Endodermal cell (in vitro differentiated cells): Measurements from ENCODE around the gene MAF. TPM values are rescaled to one million over a fixed set of nuclear protein-coding genes. Genes with fewer than 3 reads are reported as not detected.

ENCODE experiments used
- DNase-seq: peaks from one replicate; pipeline ENCODE4 v3.0.0-alpha.2; 2017
- H3K27ac ChIP-seq: 2 replicates; pipeline ENCODE4 v1.5.1; 2013; ENCODE audit warnings: mild to moderate bottlenecking, low read depth, low read length, moderate library complexity
- H3K27me3 ChIP-seq: 2 replicates; pipeline ENCODE4 v1.6.1; 2013; ENCODE audit warnings: mild to moderate bottlenecking, low read length, moderate library complexity; ENCODE audit not compliant: insufficient read depth, control insufficient read depth, poor library complexity, severe bottlenecking
- H3K36me3 ChIP-seq: 2 replicates; pipeline ENCODE4 v1.7.0; 2013; ENCODE audit warnings: mild to moderate bottlenecking, low read length, moderate library complexity; ENCODE audit not compliant: control insufficient read depth, insufficient read depth
- H3K4me1 ChIP-seq: one replicate; pipeline ENCODE4 v1.7.0; 2013; ENCODE audit warnings: low read length; ENCODE audit not compliant: control insufficient read depth, insufficient read depth
- H3K4me3 ChIP-seq: 2 replicates; pipeline ENCODE4 v1.5.1; 2013; ENCODE audit warnings: mild to moderate bottlenecking, low read length, moderate library complexity
- H3K9ac ChIP-seq: 2 replicates; pipeline ENCODE4 v1.6.1; 2013; ENCODE audit warnings: mild to moderate bottlenecking, low read length, moderate library complexity; ENCODE audit not compliant: poor library complexity, severe bottlenecking; ENCODE audit errors: extremely low read depth
- H3K9me3 ChIP-seq: 2 replicates; pipeline ENCODE4 v1.6.1; 2013; ENCODE audit warnings: mild to moderate bottlenecking, low read length, moderate library complexity; ENCODE audit not compliant: control insufficient read depth
- H3K27ac Mint-ChIP-seq: 2 replicates; pipeline ENCODE4 v1.8.0; 2020; ENCODE audit warnings: mixed read lengths
- H3K27me3 Mint-ChIP-seq: 2 replicates; pipeline ENCODE4 v1.8.0; 2021; ENCODE audit warnings: mild to moderate bottlenecking, mixed read lengths; ENCODE audit not compliant: insufficient read depth
- H3K36me3 Mint-ChIP-seq: 2 replicates; pipeline ENCODE4 v1.8.0; 2020; ENCODE audit warnings: low read depth, mixed read lengths
- H3K4me1 Mint-ChIP-seq: 2 replicates; pipeline ENCODE4 v1.8.0; 2020; ENCODE audit warnings: mixed read lengths
- H3K4me3 Mint-ChIP-seq: 2 replicates; pipeline ENCODE4 v1.8.0; 2020; ENCODE audit warnings: mild to moderate bottlenecking, moderate library complexity, mixed read lengths
- H3K9me3 Mint-ChIP-seq: 2 replicates; pipeline ENCODE4 v1.8.0; 2020; ENCODE audit warnings: mild to moderate bottlenecking, mixed read lengths
- WGBS, 2 experiments: methylation state at CpG; one replicate each; pipeline versions ENCODE4 v1.1.5 to v1.1.7; 2013; ENCODE audit warnings: missing lambda C conversion rate in 2 of 2, mixed read lengths in 1 of 2; ENCODE audit not compliant: insufficient coverage in 1 of 2, insufficient read length in 1 of 2; 5-methylcytosine and 5-hydroxymethylcytosine counted together
- total RNA-seq, 2 donors: library from RNA; stranded (reverse); fragmentation: NEBNext Ultra II Directional in 1 of 2; extraction: Animal tissue kit (Norgen Biotek cat#: 25700) in 1 of 2; gene quantifications; 2 replicates in 1 of 2; 3 replicates in 1 of 2; pipeline ENCODE4 v1.2.1, GENCODE V29; 2021
- TF ChIP-seq, protein P1 (sequence below): fragments of 200-600 bp; sonication (generic); conservative IDR thresholded peaks from 2 replicates; pipeline ENCODE4 v1.5.0; 2021; ENCODE audit warnings: antibody characterized with exemption, mild to moderate bottlenecking

The MAF gene
- total RNA-seq, 2 donors from 2014 or later: 1.5 to 5.1 TPM

DNA sequence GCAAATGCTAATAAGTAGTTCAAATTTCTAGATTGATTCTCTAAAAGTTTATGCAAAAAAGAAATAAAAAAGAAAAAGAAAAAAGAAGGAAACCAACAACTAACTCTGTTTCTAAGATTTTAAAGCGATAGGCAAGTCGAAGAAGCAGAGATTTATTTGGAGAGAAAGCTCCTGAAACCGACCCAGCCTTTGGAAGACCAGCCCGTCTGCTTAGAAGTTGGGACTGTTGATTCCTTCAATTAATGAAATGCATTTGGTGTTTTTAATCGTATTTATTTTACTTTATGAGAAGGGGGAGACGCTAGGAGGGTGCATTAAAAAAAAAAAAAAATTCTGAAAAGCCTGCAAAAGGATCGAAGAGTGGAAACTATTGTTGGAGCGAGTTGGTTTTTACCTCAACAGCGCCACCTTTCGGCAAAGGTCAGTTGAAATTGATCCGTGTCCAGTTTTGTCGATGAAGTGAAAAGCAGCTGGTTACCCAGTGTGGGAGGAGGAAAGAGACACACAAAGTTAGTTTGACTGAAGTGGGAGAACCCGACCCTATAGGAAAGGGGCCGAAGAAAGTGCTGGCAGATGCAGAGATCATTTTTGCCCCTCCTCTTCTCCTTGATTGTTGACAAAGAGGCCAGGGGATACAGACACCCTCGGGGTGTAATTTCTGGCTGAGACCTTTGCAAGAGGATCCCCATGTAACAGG is 1.5 kb upstream of the MAF start:
- Histone ChIP-seq H3K36me3 (no peaks in the 10 kb centered on the region), H3K9ac (no peak overlapping the region), H3K9me3 (no peaks in the 10 kb centered on the region), H3K4me3 (peak overlapping the region; percentile 91), H3K27me3 (peaks cover 16% of the 10 kb centered on the region), H3K4me1 (peaks cover 2% of the 10 kb centered on the region), H3K27ac (no peak overlapping the region)
- Mint-ChIP-seq H3K36me3 (no peaks in the 10 kb centered on the region), H3K27me3 (peaks cover 18% of the 10 kb centered on the region), H3K4me1 (peaks cover 17% of the 10 kb centered on the region), H3K4me3 (peak overlapping the region; percentile 69), H3K9me3 (no peaks in the 10 kb centered on the region), H3K27ac (no peak overlapping the region)
- peak; percentile 92 for DNase-seq
- TF ChIP-seq, protein P1, sequence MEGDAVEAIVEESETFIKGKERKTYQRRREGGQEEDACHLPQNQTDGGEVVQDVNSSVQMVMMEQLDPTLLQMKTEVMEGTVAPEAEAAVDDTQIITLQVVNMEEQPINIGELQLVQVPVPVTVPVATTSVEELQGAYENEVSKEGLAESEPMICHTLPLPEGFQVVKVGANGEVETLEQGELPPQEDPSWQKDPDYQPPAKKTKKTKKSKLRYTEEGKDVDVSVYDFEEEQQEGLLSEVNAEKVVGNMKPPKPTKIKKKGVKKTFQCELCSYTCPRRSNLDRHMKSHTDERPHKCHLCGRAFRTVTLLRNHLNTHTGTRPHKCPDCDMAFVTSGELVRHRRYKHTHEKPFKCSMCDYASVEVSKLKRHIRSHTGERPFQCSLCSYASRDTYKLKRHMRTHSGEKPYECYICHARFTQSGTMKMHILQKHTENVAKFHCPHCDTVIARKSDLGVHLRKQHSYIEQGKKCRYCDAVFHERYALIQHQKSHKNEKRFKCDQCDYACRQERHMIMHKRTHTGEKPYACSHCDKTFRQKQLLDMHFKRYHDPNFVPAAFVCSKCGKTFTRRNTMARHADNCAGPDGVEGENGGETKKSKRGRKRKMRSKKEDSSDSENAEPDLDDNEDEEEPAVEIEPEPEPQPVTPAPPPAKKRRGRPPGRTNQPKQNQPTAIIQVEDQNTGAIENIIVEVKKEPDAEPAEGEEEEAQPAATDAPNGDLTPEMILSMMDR: peak; percentile 90
- 1 to 4% methylated on average over 13 to 15 of the region's 15 CpGs for WGBS, 2 experiments

DNA sequence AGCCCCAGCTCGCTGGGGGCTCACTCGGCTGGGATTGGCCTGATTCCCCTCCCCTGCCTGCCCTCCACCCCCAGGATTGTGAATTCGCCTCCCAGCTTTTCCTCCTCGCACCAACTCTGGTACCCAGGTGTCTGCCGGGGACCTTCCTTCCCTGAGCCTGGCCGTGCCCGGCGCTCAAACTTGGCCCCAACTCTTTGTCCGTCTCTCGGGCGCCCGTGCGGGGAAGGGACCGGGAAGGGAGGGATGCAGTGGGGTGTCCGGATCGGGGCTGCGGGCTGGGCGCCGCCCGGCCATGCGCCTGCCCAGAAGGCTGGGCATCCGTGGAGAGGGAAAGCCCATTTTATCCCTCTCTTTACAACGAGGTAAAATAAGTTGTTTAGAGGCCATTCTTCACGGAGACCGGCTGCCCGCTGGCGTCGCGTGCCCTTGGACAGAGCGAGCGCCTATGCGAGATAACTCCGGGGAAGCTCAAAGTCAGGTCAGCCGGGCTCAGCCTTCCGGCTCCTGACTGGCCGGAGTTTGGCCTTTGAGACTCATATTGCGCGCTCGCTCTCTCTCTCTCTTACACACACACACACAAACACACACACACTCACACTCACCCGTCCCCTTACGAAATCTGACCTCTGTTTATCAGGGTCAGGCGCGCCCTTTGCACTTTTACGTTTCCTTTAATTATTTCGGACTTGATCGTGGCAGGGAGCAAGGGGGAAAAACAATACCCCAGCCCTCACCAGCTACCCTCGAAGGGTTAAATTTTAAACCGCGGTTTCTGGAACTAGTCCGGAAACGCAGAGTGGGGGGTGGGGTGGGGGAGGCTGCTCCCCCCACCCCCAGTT is 774 bp upstream of the MAF start:
- H3K27ac ChIP-seq: no peak overlapping the region
- peak overlapping the region; percentile 91 for H3K4me3 ChIP-seq
- peaks cover 17% of the 10 kb centered on the region for H3K4me1 Mint-ChIP-seq
- no peaks in the 10 kb centered on the region for H3K9me3 Mint-ChIP-seq
- H3K4me1 ChIP-seq: peaks cover 2% of the 10 kb centered on the region
- 0 to 1% methylated on average over 21 to 49 of the region's 51 CpGs for WGBS, 2 experiments
- peak overlapping the region; percentile 44 for H3K27ac Mint-ChIP-seq
- H3K27me3 Mint-ChIP-seq: peaks cover 18% of the 10 kb centered on the region
- H3K9me3 ChIP-seq: no peaks in the 10 kb centered on the region
- H3K4me3 Mint-ChIP-seq: peak overlapping the region; percentile 69
- DNase-seq: peak; percentile 80
- peak overlapping the region; percentile 30 for H3K9ac ChIP-seq
- H3K36me3 ChIP-seq: no peaks in the 10 kb centered on the region
- peaks cover 16% of the 10 kb centered on the region for H3K27me3 ChIP-seq
- no peaks in the 10 kb centered on the region for H3K36me3 Mint-ChIP-seq
- TF ChIP-seq, protein P1: no peak

DNA sequence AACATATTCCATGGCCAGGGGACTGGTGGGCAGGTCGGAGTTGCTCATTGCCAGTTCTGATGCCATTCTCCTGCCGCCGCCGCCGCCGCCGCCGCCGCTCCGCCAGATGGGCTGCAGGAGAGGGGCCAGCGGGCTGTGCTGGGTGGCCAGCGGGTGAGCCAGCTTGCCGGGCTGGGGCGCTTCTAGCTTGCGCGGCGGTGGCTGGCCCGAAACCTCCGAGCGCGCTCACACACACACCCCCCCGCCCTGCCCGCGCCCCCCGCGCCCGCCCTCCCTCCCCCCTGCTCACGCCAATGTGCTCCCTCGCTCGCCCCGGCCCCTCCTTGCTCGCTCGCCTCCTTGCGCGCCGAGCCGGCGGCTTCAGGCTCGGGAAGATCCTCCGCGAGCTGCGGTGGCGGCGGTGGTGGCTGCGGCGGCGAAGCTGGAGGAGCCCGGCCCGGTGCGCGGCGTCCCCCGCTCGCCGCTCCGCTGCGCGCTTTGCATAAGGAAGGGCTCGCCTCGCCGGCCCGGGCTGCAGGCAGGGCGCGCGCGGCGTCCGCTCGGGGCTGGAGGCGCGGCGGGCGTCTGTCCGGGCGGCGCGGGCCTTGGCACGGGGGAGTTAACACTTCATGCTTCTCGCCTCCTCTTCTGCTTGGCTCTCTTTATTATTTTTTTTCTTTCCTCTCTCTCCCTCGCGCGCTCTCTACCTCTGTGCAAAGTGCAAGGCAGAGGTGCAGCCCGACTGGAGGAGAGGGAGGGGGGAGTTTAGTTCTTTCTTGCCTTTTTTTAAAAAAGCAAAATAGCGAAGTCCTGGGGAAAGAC is 500 bp downstream of the MAF start:
- DNase-seq: peak; percentile 84
- Mint-ChIP-seq H3K27ac (peak overlapping the region; percentile 71), H3K36me3 (no peaks in the 10 kb centered on the region), H3K27me3 (peaks cover 18% of the 10 kb centered on the region), H3K4me3 (peak overlapping the region; percentile 69), H3K9me3 (no peaks in the 10 kb centered on the region), H3K4me1 (peaks cover 11% of the 10 kb centered on the region)
- 0% methylated on average over 16 to 70 of the region's 84 CpGs for WGBS, 2 experiments
- Histone ChIP-seq H3K9me3 (no peaks in the 10 kb centered on the region), H3K36me3 (no peaks in the 10 kb centered on the region), H3K27ac (peak overlapping the region; percentile 87), H3K27me3 (peaks cover 16% of the 10 kb centered on the region), H3K4me1 (no peaks in the 10 kb centered on the region), H3K9ac (peak overlapping the region; percentile 38), H3K4me3 (peak overlapping the region; percentile 91)
- TF ChIP-seq, protein P1: no peak
